Mesenchymal stem cell (in vitro differentiated cells and primary cell): ENCODE data around the gene CCDC141.

Experiments
- DNase-seq: peaks from one replicate; pipeline ENCODE4 v3.0.0-alpha.2; 2013
- H2AFZ ChIP-seq: one replicate; pipeline ENCODE4 v1.6.1; 2013; ENCODE audit warnings: low read depth, mild to moderate bottlenecking, control low read depth, inconsistent platforms, low read length, moderate library complexity
- H2AK5ac ChIP-seq: 2 replicates; pipeline ENCODE4 v1.6.1; 2013; ENCODE audit warnings: low read length, moderate library complexity, mild to moderate bottlenecking, inconsistent platforms; ENCODE audit not compliant: severe bottlenecking
- H2BK120ac ChIP-seq: one replicate; pipeline ENCODE4 v1.6.1; 2013; ENCODE audit warnings: low read depth, mild to moderate bottlenecking, inconsistent platforms, low read length, moderate library complexity
- H2BK12ac ChIP-seq, 2 experiments: one replicate each; pipeline ENCODE4 v1.6.1; 2013; ENCODE audit warnings: inconsistent platforms in 2 of 2, low read length in 2 of 2, mild to moderate bottlenecking in 2 of 2, moderate library complexity in 2 of 2, control low read depth in 1 of 2
- H2BK15ac ChIP-seq: one replicate; pipeline ENCODE4 v1.6.1; 2013; ENCODE audit warnings: mild to moderate bottlenecking, low read depth, inconsistent platforms; ENCODE audit not compliant: poor library complexity, severe bottlenecking
- H2BK5ac ChIP-seq: 2 replicates; pipeline ENCODE4 v1.6.1; 2013; ENCODE audit warnings: low read depth, mild to moderate bottlenecking, low read length, control low read depth, inconsistent platforms; ENCODE audit not compliant: poor library complexity, severe bottlenecking
- H3K14ac ChIP-seq, 2 experiments: one replicate each; pipeline ENCODE4 v1.6.1; 2013; ENCODE audit warnings: inconsistent platforms in 2 of 2, low read length in 2 of 2, control low read depth in 1 of 2, mild to moderate bottlenecking in 1 of 2, moderate library complexity in 1 of 2
- H3K18ac ChIP-seq, 2 experiments: one replicate each; pipeline ENCODE4 v1.6.1; 2013; ENCODE audit warnings: inconsistent platforms in 2 of 2, low read length in 2 of 2, control low read depth in 1 of 2, low read depth in 1 of 2, mild to moderate bottlenecking in 1 of 2
- H3K23ac ChIP-seq, 2 experiments: one replicate each; pipeline ENCODE4 v1.6.1; 2013; ENCODE audit warnings: inconsistent platforms in 2 of 2, low read length in 2 of 2, mild to moderate bottlenecking in 2 of 2, moderate library complexity in 2 of 2, control low read depth in 1 of 2
- H3K27ac ChIP-seq: 2 replicates; pipeline ENCODE4 v1.5.1; 2013; ENCODE audit warnings: mild to moderate bottlenecking, moderate library complexity, low read length, control low read depth, inconsistent platforms; ENCODE audit not compliant: poor library complexity, severe bottlenecking
- H3K27me3 ChIP-seq, 2 experiments: 2 replicates each; pipeline versions ENCODE4 v1.6.1 to v1.7.0; 2013; ENCODE audit warnings: low read length in 2 of 2, mild to moderate bottlenecking in 2 of 2, moderate library complexity in 2 of 2, control low read depth in 1 of 2, inconsistent platforms in 1 of 2; ENCODE audit not compliant: control insufficient read depth in 1 of 2, insufficient read depth in 1 of 2
- H3K36me3 ChIP-seq, 2 experiments: 2 replicates each; pipeline versions ENCODE4 v1.6.1 to v1.7.0; 2013; ENCODE audit warnings: low read length in 2 of 2, control low read depth in 1 of 2, inconsistent platforms in 1 of 2, low read depth in 1 of 2, mild to moderate bottlenecking in 1 of 2; ENCODE audit not compliant: insufficient read depth in 2 of 2, control insufficient read depth in 1 of 2
- H3K4ac ChIP-seq, 2 experiments: one replicate each; pipeline ENCODE4 v1.6.1; 2013; ENCODE audit warnings: inconsistent platforms in 2 of 2, low read length in 2 of 2, mild to moderate bottlenecking in 2 of 2, moderate library complexity in 2 of 2, control low read depth in 1 of 2, low read depth in 1 of 2
- H3K4me1 ChIP-seq: 2 replicates; pipeline ENCODE4 v1.6.1; 2013; ENCODE audit warnings: low read depth, low read length, control low read depth; ENCODE audit not compliant: control insufficient read depth, insufficient read depth
- H3K4me2 ChIP-seq: 2 replicates; pipeline ENCODE4 v1.6.1; 2013; ENCODE audit warnings: low read length, mild to moderate bottlenecking, inconsistent platforms; ENCODE audit not compliant: poor library complexity, severe bottlenecking
- H3K4me3 ChIP-seq, 2 experiments: 2 replicates each; pipeline versions ENCODE4 v1.5.1 to v1.7.0; 2013; ENCODE audit warnings: low read length in 2 of 2, mild to moderate bottlenecking in 2 of 2, control low read depth in 1 of 2, low read depth in 1 of 2; ENCODE audit not compliant: insufficient read depth in 1 of 2
- H3K79me1 ChIP-seq: replicated peaks from 2 replicates; pipeline ENCODE4 v1.6.1; 2013; ENCODE audit warnings: mild to moderate bottlenecking, control low read depth, low read length, inconsistent platforms; ENCODE audit not compliant: poor library complexity, severe bottlenecking
- H3K9ac ChIP-seq: 2 replicates; pipeline ENCODE4 v1.7.0; 2013; ENCODE audit warnings: mild to moderate bottlenecking, low read length, moderate library complexity
- H3K9me3 ChIP-seq: 2 replicates; pipeline ENCODE4 v1.7.0; 2013; ENCODE audit warnings: mild to moderate bottlenecking, low read length; ENCODE audit not compliant: control insufficient read depth
- H4K8ac ChIP-seq: one replicate; pipeline ENCODE4 v1.6.1; 2013; ENCODE audit warnings: inconsistent platforms, mild to moderate bottlenecking, low read length, moderate library complexity
- H4K91ac ChIP-seq: one replicate; pipeline ENCODE4 v1.6.1; 2013; ENCODE audit warnings: mild to moderate bottlenecking, low read length, inconsistent platforms
- WGBS: methylation state at CpG from one replicate; pipeline ENCODE4 v1.1.7; 2013; ENCODE audit warnings: mixed read lengths; 5-methylcytosine and 5-hydroxymethylcytosine counted together

CCDC141 gene

DNA sequence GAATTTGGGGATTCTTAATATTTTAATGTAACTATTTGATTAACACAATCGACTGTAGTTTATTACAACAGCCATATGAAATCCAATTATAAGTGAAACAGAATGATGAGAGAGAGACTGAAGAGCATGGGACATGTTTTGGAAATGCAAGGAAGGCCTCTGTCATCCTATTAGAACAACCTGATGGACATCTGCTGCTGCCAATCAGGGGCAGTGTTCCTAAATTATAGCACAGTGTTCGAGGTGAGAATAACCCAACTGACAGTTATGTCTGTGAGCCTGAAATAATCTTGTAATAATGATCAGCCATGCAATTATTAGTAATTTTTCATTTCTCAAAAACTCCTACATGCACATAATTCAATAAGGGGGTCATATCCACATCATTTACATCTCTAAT lies 73.6 kb downstream of the CCDC141 start:
- Histone ChIP-seq H3K4me3 (no peak overlapping the region), H2BK15ac (no peak overlapping the region), H3K27me3 (no peaks in the 10 kb centered on the region), H3K79me1 (no peaks in the 10 kb centered on the region), H3K14ac (no peak overlapping the region), H3K36me3 (no peaks in the 10 kb centered on the region), H2BK12ac (no peak overlapping the region), H3K18ac (no peak overlapping the region), H4K91ac (no peak overlapping the region), H3K4ac (no peak overlapping the region), H2AFZ (no peak overlapping the region), H3K4me1 (no peaks in the 10 kb centered on the region), H2BK120ac (no peak overlapping the region), H2BK5ac (no peak overlapping the region), H4K8ac (no peak overlapping the region), H3K9me3 (no peaks in the 10 kb centered on the region), H2AK5ac (no peak overlapping the region), H3K23ac (no peak overlapping the region), H3K27ac (no peak overlapping the region), H3K4me2 (no peak overlapping the region), H3K9ac (no peak overlapping the region)
- no peak for DNase-seq
- WGBS, result no CpG with 5 or more reads among the region's 2 CpGs

DNA sequence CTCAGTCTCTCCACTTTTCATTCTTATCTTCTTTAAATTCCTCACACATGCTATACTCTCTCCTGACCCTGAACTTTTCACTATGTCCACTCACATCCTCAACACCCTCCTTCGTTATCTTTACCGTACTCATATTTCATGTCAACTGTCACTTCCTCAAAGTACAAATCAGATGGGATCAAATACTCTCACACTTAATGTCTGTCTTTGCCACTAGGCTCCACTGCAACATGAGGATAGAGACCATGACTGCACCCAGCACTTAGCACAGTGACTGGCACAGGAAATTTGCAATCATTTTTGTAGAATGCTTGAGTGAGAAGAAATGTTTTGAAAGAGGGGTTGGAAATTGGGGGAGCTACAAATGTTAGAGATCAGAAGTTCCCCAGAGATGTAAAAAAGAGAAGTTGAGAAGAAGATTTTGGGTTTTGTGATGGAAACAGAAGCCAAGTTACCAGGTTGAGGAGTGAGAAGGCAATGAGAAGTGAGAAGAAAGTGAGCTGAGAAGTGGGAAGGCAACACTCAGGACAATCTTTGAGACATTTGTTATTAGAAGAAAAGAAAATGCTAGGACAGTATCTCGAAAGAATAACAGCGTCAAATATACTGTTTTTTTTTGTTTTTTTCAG lies 87.0 kb downstream of the CCDC141 start:
- no peak overlapping the region for H2BK120ac ChIP-seq
- H3K36me3 ChIP-seq, result no peaks in the 10 kb centered on the region
- H2AFZ ChIP-seq, result no peak overlapping the region
- no peak overlapping the region for H3K27ac ChIP-seq
- H3K23ac ChIP-seq, result no peak overlapping the region
- no peak overlapping the region for H2BK5ac ChIP-seq
- H3K79me1 ChIP-seq, result no peaks in the 10 kb centered on the region
- no peak overlapping the region for H3K4me2 ChIP-seq
- no peak overlapping the region for H3K4me3 ChIP-seq
- no peak for DNase-seq
- peaks cover 0 to 4% of the 10 kb centered on the region in 2 experiments for H3K27me3 ChIP-seq
- no peak overlapping the region for H2AK5ac ChIP-seq
- no peak overlapping the region for H3K18ac ChIP-seq
- H2BK12ac ChIP-seq, result no peak overlapping the region
- H3K4ac ChIP-seq, result no peak overlapping the region
- 90% methylated on average over 2 of the region's 4 CpGs for WGBS
- no peaks in the 10 kb centered on the region for H3K4me1 ChIP-seq
- H4K91ac ChIP-seq, result no peak overlapping the region
- H3K9me3 ChIP-seq, result peaks cover 2% of the 10 kb centered on the region
- H3K14ac ChIP-seq, result no peak overlapping the region
- H2BK15ac ChIP-seq, result no peak overlapping the region
- no peak overlapping the region for H4K8ac ChIP-seq
- no peak overlapping the region for H3K9ac ChIP-seq

DNA sequence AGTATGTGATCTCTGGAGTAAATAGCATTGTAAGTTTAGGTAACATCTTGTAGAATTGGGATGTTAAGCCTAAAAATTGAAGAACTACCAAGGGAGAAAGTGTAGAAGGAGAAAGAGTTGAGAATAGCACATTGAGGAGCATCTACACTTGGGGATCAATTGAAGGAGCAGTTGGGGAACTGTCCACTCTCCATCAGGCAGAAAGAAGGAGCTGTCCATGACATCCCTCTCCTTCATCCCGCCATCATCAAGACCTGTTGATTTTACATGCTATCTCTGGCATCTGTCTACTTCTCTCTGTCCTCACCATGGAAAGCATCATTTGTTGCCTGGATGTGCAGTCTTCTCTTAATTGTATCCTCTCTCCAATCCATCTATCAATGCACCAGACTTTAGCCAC lies 87.8 kb downstream of the CCDC141 start:
- H3K9me3 ChIP-seq, result peaks cover 2% of the 10 kb centered on the region
- H2BK120ac ChIP-seq, result no peak overlapping the region
- 86% methylated on average over 1 of the region's 1 CpG for WGBS
- no peak overlapping the region for H2BK15ac ChIP-seq
- H3K27me3 ChIP-seq, result peaks cover 0 to 4% of the 10 kb centered on the region in 2 experiments
- no peaks in the 10 kb centered on the region for H3K36me3 ChIP-seq
- no peaks in the 10 kb centered on the region for H3K79me1 ChIP-seq
- no peak overlapping the region for H3K4me2 ChIP-seq
- no peaks in the 10 kb centered on the region for H3K4me1 ChIP-seq
- no peak overlapping the region for H2BK5ac ChIP-seq
- H3K18ac ChIP-seq, result no peak overlapping the region
- H3K27ac ChIP-seq, result no peak overlapping the region
- no peak overlapping the region for H4K91ac ChIP-seq
- H3K9ac ChIP-seq, result no peak overlapping the region
- H3K4me3 ChIP-seq, result no peak overlapping the region
- DNase-seq, result no peak
- H2BK12ac ChIP-seq, result no peak overlapping the region
- H3K4ac ChIP-seq, result no peak overlapping the region
- no peak overlapping the region for H4K8ac ChIP-seq
- no peak overlapping the region for H3K23ac ChIP-seq
- H2AFZ ChIP-seq, result no peak overlapping the region
- no peak overlapping the region for H3K14ac ChIP-seq
- H2AK5ac ChIP-seq, result no peak overlapping the region

DNA sequence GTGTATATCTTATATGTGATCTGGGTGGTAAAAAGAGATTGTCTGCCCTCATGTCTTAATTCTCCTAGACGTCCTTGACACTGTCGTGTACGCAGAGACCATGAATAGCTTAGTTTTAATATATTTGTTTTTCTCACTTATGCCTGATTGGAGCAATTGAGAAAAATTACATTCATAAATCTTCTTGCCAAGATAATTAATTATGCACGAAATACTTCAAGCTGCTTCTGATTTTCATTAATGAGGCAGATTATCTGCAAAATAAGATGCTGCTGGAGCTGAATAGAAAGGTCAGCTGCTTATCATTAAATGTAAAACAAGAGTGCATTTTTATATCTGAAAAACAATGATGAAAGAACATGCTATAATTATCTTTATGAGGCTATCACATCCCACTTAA lies 95.9 kb downstream of the CCDC141 start:
- Histone ChIP-seq H2BK12ac (no peak overlapping the region), H3K14ac (no peak overlapping the region), H4K91ac (no peak overlapping the region), H2AK5ac (no peak overlapping the region), H4K8ac (no peak overlapping the region), H2BK120ac (no peak overlapping the region), H3K27me3 (no peaks in the 10 kb centered on the region), H3K9me3 (no peaks in the 10 kb centered on the region), H3K4me1 (no peaks in the 10 kb centered on the region), H3K18ac (no peak overlapping the region), H3K36me3 (no peaks in the 10 kb centered on the region), H3K4ac (no peak overlapping the region), H3K4me2 (no peak overlapping the region), H2BK15ac (no peak overlapping the region), H3K9ac (no peak overlapping the region), H2BK5ac (no peak overlapping the region), H3K4me3 (no peak overlapping the region), H3K79me1 (no peaks in the 10 kb centered on the region), H3K23ac (no peak overlapping the region), H3K27ac (no peak overlapping the region), H2AFZ (no peak overlapping the region)
- no CpG with 5 or more reads among the region's 4 CpGs for WGBS
- DNase-seq, result no peak
